Rectal smooth muscle tissue (tissue), 1 donor: ENCODE data around the gene MED6.

Source experiments
- H3K27ac ChIP-seq: one replicate; pipeline ENCODE4 v1.7.0; 2013; ENCODE audit warnings: low read depth, low read length, inconsistent platforms
- H3K27me3 ChIP-seq: one replicate; pipeline ENCODE4 v1.7.0; 2013; ENCODE audit warnings: low read length; ENCODE audit not compliant: control insufficient read depth, insufficient read depth
- H3K36me3 ChIP-seq: one replicate; pipeline ENCODE4 v1.7.0; 2013; ENCODE audit warnings: low read length; ENCODE audit not compliant: control insufficient read depth, insufficient read depth
- H3K4me1 ChIP-seq: one replicate; pipeline ENCODE4 v1.7.0; 2013; ENCODE audit warnings: low read length; ENCODE audit not compliant: control insufficient read depth, insufficient read depth
- H3K4me3 ChIP-seq: one replicate; pipeline ENCODE4 v1.7.0; 2013; ENCODE audit warnings: low read length
- H3K9ac ChIP-seq: one replicate; pipeline ENCODE4 v1.7.0; 2013; ENCODE audit warnings: low read length

The MED6 gene

GRCh38 chr14:70631948-70632347, 31.5 kb upstream of the MED6 start:
- H3K27me3 ChIP-seq, result no peaks in the 10 kb centered on the region
- H3K4me1 ChIP-seq, result no peaks in the 10 kb centered on the region
- no peak overlapping the region for H3K27ac ChIP-seq
- no peaks in the 10 kb centered on the region for H3K36me3 ChIP-seq
- H3K9ac ChIP-seq, result no peak overlapping the region
- H3K4me3 ChIP-seq, result no peak overlapping the region

GRCh38 chr14:70624972-70625371, 24.5 kb upstream of the MED6 start:
- no peak overlapping the region for H3K9ac ChIP-seq
- H3K36me3 ChIP-seq, result no peaks in the 10 kb centered on the region
- H3K4me1 ChIP-seq, result no peaks in the 10 kb centered on the region
- H3K27ac ChIP-seq, result no peak overlapping the region
- no peak overlapping the region for H3K4me3 ChIP-seq
- no peaks in the 10 kb centered on the region for H3K27me3 ChIP-seq

DNA sequence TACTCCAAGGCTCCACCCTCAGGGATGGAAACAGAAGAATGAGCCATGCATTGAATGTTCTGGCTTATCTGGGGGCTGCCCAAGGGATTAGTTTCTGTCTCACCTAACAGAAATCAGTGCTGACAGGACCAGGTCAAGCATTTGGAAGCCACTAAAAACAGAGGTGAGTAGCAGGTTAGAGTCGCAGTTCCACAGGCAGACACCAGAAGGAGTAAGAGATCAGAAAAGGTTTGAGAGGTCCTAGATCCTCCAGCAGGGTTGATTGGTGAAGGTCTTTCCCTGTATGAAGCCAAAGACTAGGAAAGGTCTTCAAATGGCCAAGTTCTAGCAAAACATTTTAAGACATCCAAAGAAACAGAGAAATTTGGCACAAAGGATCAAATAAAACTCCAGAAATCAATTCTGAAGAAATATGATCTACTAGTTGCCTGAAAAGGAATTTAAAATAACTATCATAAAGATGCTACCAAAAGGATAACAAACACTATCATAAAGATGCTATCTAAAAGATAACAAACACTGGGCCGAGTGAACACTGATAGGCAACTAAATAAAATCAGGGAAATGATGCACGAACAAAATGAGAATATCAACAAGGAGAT, 21.8 kb upstream of the MED6 start:
- H3K4me3 ChIP-seq, result no peak overlapping the region
- no peak overlapping the region for H3K9ac ChIP-seq
- H3K27me3 ChIP-seq, result no peaks in the 10 kb centered on the region
- no peaks in the 10 kb centered on the region for H3K4me1 ChIP-seq
- H3K27ac ChIP-seq, result no peak overlapping the region
- H3K36me3 ChIP-seq, result no peaks in the 10 kb centered on the region

DNA sequence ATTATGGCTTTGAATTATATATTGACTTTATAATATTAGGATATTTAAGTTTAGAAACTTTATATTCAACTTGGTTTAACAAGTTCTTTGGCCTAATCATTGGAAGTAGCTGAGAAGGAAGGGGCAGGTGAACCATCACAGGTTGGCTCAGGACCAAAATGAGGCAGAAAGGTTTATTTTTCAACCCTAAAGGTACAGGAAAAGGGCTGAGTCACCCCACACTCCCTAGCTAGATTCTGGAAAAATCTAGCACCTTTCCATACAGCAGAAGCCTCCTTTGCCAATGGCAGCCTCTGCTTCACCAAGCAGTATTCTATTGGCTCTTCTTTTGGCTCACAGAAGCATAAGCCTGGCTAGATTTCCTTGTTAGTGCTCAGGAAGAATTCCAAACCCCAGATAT, 19.3 kb upstream of the MED6 start:
- no peak overlapping the region for H3K27ac ChIP-seq
- no peaks in the 10 kb centered on the region for H3K4me1 ChIP-seq
- no peak overlapping the region for H3K4me3 ChIP-seq
- H3K36me3 ChIP-seq, result no peaks in the 10 kb centered on the region
- no peak overlapping the region for H3K9ac ChIP-seq
- no peaks in the 10 kb centered on the region for H3K27me3 ChIP-seq

DNA sequence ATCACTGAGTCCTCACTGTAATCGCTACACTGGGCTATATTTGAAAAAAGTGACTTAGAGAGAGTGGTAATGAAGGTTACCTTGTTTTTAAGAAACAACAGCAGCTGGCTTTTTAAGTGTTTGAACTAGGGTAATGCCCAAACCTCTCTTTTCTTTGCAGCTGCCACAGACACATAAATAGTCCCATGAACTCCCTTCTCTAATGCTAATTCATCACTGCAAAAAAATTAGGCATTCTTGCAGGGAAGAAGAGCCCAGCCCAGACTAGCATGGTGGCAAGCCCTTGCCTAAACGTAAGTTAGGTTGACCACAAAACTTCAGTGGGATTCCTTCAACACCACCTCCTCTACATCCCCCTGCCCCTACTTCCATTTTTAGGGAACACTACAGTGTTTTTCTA, 17.9 kb upstream of the MED6 start:
- H3K36me3 ChIP-seq, result no peaks in the 10 kb centered on the region
- H3K4me3 ChIP-seq, result no peak overlapping the region
- no peaks in the 10 kb centered on the region for H3K4me1 ChIP-seq
- H3K27me3 ChIP-seq, result no peaks in the 10 kb centered on the region
- H3K9ac ChIP-seq, result no peak overlapping the region
- H3K27ac ChIP-seq, result no peak overlapping the region

- Histone ChIP-seq H3K27me3 (no peaks in the 10 kb centered on the region), H3K36me3 (no peaks in the 10 kb centered on the region), H3K4me1 (no peaks in the 10 kb centered on the region), H3K4me3 (no peak overlapping the region), H3K27ac (no peak overlapping the region), H3K9ac (no peak overlapping the region)
Observed at GRCh38 chr14:70616646-70617045, 16.2 kb upstream of the MED6 start.

DNA sequence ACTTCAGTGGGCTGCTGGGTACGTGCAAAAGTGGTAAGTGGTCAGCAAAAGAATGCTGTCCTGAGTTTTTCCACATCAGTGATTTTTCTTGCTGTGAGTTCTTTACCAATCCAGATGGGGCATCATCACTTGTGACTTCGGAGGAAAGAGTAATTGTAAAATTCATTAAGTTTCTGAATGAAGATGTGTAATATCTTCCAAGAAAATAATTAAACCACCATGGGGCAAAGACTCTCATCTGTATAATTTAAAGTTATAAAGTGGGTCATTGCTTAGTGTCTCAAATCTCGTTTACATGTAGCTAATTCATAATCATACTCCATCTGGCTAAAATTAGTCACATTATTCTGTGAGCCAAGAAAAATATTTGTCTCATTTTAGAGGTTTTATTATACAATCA, 10.8 kb upstream of the MED6 start:
- Histone ChIP-seq H3K27me3 (no peaks in the 10 kb centered on the region), H3K4me3 (no peak overlapping the region), H3K36me3 (no peaks in the 10 kb centered on the region), H3K9ac (no peak overlapping the region), H3K4me1 (no peaks in the 10 kb centered on the region), H3K27ac (no peak overlapping the region)

DNA sequence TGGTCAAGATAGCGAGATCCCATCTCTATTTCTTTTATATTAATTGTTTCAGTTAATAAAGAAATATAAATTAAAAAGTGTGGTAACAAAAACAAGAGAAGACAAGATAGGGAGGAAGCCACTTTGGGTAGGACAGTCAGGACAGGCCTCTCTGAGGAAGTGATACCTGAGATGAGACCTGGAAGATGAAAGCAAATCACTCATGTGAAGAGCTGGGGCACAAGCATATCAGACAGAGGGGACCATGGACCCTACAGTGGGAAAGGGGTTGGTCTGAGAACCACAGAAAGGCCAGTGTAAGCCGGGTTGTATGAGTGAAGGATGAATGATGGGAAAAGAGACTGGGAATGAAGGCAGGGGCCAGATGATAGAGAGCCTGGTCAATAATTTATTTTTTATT, 1.8 kb upstream of the MED6 start:
- Histone ChIP-seq H3K4me3 (no peak overlapping the region), H3K27me3 (no peaks in the 10 kb centered on the region), H3K27ac (no peak overlapping the region)

GRCh38 chr14:70601162-70601561, 707 bp upstream of the MED6 start:
- peak overlapping the region; percentile 68 for H3K4me3 ChIP-seq
- H3K9ac ChIP-seq, result no peak overlapping the region
- H3K27me3 ChIP-seq, result no peaks in the 10 kb centered on the region
- no peak overlapping the region for H3K27ac ChIP-seq
- peaks cover 10% of the 10 kb centered on the region for H3K4me1 ChIP-seq
- H3K36me3 ChIP-seq, result peaks cover 1% of the 10 kb centered on the region

More for the DNA sequence above, 1.8 kb upstream of the MED6 start:
- no peak overlapping the region for H3K9ac ChIP-seq
- H3K36me3 ChIP-seq, result no peaks in the 10 kb centered on the region
- peaks cover 10% of the 10 kb centered on the region for H3K4me1 ChIP-seq

DNA sequence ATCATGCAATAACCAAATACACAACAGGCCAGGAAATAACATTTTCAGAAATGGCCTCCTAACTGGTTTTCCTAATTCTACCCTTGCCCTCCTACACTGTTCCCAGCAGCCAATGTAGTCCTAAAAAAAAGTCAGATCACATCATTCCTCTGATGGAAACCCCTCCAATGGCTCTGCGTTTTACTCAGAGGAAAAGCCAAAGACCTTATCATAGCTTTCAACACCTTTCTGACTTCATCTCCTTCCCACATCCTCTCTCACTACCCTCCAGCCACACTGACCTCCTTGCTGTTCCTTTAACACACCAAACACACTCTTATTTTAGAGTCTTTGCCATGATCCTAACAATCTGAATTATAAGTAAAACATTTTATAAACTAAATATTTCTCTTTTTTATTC, 1.1 kb downstream of the MED6 start:
- Histone ChIP-seq H3K9ac (no peak overlapping the region), H3K27me3 (no peaks in the 10 kb centered on the region), H3K4me3 (peak overlapping the region; percentile 99), H3K36me3 (peaks cover 16% of the 10 kb centered on the region), H3K27ac (no peak overlapping the region), H3K4me1 (peaks cover 10% of the 10 kb centered on the region)

DNA sequence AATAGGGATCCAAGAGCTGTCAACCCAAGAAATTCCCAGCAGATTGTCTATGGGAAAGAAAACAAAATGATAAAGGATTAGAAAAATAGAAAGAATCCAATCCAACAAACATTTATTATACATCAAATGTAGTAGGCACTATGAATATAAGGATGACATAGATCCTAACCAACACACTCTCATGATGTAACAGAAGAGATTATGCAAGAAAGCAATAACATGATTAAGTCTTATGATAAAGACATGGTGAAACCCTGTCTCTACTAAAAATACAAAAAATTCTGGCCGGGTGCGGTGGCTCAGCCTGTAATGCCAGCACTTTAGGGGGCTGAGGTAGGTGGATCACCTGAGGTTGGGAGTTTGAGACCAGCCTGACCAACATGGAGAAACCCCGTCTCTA, 2.7 kb downstream of the MED6 start:
- H3K27ac ChIP-seq, result no peak overlapping the region
- H3K4me1 ChIP-seq, result peaks cover 10% of the 10 kb centered on the region

GRCh38 chr14:70595443-70596185, 4.8 kb downstream of the MED6 start:
- H3K4me3 ChIP-seq, result no peak overlapping the region
- no peaks in the 10 kb centered on the region for H3K27me3 ChIP-seq
- no peak overlapping the region for H3K9ac ChIP-seq
- peaks cover 32% of the 10 kb centered on the region for H3K36me3 ChIP-seq
- H3K27ac ChIP-seq, result no peak overlapping the region
- peaks cover 10% of the 10 kb centered on the region for H3K4me1 ChIP-seq

More for the DNA sequence above, 2.7 kb downstream of the MED6 start:
- Histone ChIP-seq H3K4me3 (no peak overlapping the region), H3K36me3 (peaks cover 28% of the 10 kb centered on the region), H3K9ac (no peak overlapping the region), H3K27me3 (no peaks in the 10 kb centered on the region)

DNA sequence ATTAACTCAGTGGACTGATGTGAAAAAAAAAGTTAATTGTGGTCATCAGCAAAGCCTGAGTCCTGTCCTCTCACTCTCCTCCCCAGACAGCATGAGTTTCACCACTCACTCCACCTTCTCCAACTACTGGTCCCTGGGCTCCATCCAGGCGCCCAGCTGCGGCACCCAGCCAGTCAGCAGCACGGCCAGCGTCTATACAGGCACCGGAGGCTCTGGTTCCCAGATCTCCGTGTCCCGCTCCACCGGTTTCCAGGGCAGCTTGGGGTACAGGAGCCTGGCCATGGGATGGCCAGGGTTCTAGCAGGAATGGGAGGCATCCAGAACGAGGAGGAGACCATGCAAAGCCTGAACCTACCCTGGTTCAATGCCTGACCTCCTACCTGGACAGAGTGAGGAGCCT, 6.0 kb downstream of the MED6 start:
- Histone ChIP-seq H3K4me1 (peaks cover 3% of the 10 kb centered on the region), H3K27ac (no peak overlapping the region), H3K4me3 (no peak overlapping the region), H3K9ac (no peak overlapping the region), H3K27me3 (no peaks in the 10 kb centered on the region), H3K36me3 (peaks cover 35% of the 10 kb centered on the region)
